GM03348 (cell line): ENCODE data around the gene SNX12.

ENCODE experiments used
- DNase-seq: peaks from one replicate; pipeline ENCODE4 v3.0.0; 2012; ENCODE audit warnings: low spot score

Gene SNX12

DNA sequence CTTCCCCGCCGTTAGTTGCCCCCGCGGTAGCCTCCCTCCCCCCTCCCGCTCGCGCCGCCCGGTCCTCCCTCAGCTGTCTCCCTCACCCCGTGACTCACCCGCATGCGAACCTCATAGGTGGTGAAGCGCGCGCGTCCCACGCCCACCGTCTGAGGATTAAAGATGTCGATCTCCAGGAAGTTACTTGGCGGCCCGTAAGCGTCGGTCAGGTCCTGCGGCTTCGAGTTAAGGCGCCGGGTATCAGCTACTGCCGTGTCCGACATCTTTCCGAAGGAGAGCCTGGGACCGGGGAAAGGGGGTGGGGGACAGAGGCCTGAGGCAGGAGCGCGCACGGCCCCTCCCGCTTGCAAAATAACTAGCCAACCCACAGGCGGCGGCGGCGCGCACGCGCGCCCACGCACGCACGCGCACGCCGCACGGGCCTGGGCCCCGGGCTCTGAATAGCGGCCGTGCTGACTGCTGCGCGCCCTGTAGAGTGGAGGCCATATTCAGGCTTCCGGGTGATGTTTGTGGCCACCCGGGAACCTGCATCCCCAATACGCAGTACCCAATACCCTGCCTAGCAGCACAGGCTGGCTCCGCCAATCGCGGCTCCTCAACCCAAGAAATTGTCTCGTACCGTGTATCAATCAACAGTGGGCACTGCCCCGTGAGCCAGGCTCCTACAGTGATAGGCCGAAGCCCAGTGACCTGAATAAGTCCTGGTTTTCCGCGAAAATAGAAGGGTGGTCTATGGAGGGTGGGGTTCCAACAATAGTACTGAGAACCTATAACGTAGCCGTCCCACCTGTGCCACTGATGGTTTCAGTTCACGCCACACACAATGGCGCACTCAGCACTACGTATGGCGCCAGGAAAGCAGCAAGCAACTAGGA is at the start of gene SNX12:
TSS of gene SNX12 (minus strand) at position 291 of the 875 bp plus-strand sequence. CDS start at position 263, 28 bp downstream.
- peak; percentile 85 for DNase-seq

DNA sequence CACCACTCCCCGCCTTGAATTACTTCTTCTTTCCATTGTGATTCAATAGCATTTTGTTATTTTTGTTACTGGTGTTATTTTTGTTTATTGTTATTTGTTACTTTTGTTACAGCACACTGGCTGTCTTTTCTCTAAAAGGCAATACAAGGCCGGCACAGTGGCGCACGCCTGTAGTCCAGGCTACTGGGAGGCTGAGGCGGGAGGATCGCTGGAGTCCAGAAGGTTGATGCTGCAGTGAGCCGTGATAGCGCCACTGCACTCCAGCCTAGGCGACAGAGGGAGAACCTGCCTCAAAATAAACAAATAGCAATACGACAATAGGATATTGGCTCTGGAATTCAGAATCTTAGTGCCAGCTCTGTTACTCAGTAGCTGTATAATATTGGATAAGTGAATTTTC is 49.2 kb upstream of the SNX12 start:
- DNase-seq: no peak

DNA sequence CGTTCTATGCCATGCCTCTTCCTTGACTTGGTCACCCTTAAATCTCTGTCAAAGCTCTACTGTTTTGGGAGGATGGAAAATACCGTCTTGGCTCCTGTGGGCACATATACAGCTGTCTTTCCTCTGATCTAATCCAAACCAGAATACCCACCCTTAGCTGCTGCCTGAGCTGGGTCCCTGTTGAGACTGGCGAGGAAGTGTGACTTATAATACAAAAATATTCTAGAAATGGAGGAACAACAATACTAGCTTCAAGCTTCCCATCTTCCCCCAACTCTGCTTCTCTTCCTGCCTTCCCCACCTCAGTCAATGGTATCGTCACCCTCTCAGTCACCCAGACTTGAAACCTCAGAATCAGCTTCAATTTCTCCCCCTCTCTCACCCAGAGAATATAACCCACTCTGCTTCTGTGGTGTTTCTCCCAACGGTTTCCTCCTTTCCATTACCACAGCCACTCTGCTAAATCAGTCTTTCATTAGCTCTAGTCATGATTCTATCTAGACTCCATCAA is 43.8 kb upstream of the SNX12 start:
- DNase-seq: no peak

DNA sequence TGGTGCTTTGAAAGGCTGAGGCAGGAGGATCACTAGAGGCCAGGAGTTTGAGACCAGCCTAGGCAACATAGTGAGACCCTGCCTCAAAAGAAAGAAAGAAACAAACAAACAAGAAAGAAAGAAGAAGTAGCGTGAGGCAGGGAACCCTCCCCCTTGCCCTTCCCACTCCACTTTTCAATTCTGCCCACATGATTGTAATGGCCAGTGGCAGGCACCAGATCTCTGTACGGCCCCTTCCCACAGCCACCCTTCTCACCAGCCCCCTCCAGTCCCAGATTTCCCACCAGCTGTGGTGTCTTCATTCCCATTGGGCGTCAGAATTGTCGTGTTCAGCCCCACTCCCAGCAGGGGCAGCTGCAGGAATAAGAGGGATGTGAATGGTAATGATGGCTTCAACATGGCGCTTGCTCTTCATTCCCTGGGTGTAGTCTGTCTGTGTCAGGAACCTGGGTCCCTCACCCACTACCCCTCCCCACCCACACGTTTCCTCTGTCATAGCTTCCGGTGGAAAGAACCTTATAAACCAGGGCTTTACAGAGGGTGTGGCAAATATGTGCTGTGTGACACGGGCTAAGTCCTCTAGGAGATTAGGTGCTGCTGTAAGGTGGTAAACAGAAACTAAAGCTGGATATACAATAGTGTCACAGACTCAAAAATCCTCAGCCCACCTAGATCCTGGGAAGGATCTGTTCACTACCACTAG is 43.2 kb upstream of the SNX12 start, which contains the start of gene IL2RG:
TSS of gene IL2RG (minus strand) at position 437 of the 703 bp plus-strand sequence. CDS start at position 399, 38 bp downstream.
- DNase-seq: no peak

DNA sequence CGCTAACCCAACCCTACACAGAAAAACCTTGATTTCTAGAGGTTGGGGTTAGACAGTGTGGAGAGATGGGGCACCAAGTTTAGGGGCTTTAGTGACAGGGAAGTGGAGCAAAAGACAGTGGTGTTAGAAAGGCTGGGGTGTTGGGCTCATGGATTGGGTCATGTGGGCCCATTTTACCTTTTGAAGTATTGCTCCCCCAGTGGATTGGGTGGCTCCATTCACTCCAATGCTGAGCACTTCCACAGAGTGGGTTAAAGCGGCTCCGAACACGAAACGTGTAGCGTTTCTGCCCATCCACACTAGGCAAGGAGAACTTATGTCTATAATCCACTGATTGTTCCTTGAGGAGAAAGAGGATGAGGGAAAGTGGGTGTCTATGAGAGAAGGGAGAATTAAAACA is 40.9 kb upstream of the SNX12 start:
- no peak for DNase-seq

DNA sequence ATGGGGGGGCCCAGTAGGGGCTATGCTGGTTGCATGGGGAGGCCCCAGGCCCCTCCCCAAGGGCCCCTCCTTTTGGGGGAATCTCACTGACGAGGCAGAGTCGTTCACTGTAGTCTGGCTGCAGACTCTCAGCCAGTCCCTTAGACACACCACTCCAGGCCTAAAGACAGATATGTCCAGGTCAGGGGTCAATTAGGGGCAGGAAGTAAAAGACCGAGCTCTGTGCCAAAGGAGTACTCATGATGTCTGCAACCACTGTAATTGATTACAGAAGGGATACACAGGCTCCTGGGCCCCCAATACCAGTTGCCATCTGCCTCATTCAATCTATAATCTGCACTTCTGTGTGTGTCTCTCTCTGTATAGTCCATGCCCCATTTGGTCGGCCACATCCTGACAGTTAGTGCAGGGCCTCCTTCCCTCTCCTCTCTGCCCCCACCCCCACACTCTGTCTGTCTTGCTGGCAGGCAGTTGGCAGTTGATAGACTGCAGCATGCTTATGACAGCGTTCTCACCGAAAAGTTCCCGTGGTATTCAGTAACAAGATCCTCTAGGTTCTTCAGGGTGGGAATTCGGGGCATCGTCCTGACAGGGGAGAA is 39.7 kb upstream of the SNX12 start:
- DNase-seq: no peak

DNA sequence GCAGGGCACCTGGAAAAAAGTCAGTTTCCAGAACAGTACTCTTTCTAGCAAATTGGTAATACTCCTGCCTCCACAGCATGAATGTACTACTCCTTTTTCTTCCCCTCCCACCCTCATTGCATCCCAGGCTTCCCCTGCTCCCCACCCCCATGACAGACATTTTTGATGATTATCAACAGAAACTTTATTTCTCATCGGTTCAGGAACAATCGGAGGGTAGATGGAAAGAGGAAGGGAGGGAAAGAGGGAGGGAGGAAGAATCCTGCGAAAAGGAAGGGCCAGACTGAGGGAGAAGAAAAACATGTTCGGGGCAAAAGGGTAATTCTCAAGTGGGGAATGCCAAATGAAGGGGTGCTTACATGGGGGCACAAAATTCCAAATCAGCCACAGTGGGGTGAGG is 39.1 kb upstream of the SNX12 start:
- no peak for DNase-seq

DNA sequence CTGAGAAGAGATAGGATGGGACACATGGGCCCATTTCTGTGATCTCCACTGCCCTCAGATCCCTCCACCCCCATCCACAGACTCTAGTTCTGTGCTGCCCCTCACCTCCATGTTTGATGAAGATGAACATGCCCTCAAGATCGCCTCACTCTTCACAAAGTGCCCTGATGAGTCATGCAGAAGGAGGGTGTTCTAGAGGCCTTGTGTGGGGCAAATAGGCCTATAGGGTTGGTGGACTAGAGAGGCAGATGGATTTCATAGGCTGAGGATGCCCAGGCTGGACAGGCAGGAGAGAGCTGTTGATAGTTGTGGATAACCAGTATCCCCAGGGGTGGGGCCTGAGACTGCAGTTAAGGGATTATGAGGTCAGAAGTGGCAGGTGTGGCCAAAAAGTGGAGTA is 38.3 kb upstream of the SNX12 start, which contains the start of gene CXorf65:
TSS of gene CXorf65 (minus strand) at position 314 of the 400 bp plus-strand sequence. CDS start at position 130, 184 bp downstream.
- DNase-seq: no peak

DNA sequence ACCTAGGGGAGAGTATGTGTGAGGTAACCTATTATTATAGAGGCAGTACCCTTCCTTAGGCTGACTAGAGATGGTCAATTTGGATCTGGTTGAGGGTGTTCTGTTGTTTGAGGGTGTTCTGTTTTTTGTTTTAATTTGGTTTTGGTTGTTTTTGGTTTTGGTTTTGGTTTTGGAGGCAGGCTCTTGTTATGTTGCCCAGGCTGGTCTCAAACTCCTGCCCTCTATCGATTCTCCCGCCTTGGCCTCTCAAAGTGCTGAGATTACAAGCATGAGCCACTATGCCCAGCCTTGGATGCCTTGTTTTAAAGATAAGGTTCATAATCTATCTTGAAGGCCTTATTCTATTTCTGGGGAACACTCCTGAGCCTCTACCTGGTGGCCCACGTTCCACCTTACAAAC is 37.5 kb upstream of the SNX12 start:
- DNase-seq: no peak

DNA sequence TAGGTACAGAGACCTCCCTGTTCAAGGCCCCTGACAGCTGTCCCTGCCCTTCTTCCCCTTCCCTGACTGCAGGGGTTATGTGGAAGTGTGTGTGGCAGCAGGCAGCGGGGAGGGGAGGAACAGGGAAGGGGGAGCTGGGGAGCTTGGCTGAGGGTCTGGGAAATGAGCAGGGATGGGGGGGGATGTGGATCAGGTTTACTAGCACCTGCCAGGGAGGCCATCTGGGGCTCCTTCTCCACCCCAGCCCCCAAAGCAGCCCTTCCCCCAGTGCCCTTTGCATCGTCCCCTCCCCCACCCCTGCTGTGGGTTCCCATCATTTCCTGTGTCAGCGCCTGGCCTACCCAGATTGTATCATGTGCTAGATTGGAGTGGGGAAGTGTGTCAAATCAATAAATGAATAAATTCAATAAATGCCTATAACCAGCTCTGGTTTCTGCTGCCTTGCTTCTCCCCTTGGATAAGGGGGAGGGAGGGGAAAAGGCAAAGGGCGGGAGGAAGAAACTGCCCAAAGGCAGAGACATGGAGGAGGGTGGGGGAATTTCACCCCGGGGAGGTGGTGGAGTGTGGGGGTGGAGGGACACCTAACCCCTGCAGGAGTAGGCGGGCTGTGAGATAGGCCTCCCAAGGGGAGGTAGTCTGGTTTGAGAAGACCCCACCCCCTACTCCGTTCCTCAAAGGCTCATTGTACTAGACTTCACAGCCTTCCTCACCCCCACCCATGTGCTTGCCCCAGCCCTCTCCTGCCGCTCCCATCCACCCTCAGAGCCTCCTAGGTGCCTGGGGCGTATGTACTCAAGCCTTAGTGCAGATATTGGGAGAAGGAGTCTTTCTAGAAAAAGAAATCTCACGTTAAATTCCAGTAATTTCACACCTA is 35.2 kb upstream of the SNX12 start:
- no peak for DNase-seq

DNA sequence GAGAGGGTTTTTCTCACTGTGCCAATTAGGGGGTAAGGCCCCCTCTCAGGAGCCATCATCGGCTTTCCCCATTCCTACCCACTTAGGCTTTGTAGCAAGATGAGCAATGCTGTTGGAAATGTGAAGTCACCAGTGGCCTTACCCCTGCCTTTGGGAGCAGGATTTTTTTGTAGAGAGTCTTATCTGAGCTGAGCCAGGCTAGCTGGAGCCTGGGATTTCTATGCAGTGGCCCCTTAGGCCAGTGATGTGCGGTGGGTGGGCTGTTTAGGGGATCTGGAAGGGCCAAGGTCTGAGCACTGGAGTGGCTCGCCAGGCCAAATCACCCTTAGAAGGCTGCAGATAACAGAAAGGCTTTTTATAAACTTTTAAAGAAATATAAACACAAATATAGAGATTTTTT is 34.2 kb upstream of the SNX12 start:
- no peak for DNase-seq

DNA sequence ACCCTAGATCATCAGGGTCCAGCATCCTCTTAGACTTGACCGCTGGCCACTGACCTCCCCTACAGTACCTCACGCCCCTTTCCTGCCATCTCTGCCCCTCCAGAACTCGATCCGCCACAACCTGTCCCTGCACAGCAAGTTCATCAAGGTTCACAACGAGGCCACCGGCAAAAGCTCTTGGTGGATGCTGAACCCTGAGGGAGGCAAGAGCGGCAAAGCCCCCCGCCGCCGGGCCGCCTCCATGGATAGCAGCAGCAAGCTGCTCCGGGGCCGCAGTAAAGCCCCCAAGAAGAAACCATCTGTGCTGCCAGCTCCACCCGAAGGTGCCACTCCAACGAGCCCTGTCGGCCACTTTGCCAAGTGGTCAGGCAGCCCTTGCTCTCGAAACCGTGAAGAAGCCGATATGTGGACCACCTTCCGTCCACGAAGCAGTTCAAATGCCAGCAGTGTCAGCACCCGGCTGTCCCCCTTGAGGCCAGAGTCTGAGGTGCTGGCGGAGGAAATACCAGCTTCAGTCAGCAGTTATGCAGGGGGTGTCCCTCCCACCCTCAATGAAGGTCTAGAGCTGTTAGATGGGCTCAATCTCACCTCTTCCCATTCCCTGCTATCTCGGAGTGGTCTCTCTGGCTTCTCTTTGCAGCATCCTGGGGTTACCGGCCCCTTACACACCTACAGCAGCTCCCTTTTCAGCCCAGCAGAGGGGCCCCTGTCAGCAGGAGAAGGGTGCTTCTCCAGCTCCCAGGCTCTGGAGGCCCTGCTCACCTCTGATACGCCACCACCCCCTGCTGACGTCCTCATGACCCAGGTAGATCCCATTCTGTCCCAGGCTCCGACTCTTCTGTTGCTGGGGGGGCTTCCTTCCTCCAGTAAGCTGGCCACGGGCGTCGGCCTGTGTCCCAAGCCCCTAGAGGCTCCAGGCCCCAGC is 32.7 kb upstream of the SNX12 start:
- no peak for DNase-seq

DNA sequence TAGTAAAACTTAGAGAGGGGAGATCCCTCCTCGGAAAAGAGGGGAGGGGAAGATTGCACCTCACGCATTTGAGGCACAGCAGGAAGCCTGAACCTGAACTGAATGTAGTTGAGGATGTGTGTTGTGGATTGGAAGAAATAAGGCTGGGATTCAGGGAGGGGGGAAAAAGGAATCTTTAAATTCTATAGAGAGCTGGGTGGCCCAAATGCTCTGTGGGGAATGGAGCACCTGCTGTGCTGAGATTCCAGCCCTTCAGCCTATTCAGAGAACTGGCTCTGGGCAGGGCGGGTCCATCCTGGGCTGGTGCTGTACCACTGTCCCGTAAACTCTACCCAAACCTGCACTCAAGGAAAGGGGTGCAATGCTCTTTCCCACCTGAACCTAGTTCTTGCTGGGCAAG is 31.6 kb upstream of the SNX12 start:
- no peak for DNase-seq

DNA sequence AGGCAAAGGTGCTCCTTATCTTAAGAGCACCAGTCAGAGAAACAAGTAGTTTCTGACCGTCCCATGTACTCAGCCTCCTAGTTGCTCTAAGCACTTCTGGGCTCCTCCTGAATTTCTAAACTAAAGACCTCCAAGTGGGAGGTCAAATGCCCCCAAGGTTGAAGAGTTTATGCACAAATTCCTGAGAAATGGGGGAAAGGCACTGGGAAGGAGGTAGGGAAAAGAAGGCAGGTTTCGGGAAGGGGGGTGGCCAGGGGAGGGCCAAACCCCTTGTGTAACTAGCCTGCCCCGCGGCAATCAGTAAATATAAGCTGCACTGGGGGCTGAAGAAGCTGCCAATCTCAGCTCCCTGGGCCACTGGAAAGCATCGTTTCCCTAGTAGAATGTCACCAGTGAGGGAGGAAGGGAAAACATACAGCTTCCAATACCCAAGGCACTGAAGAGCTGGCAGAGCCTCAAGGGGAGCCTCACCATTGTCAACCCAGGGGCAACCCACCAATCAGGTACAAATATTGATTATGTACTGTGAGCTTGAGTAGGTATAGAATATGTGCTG is 30.9 kb upstream of the SNX12 start:
- no peak for DNase-seq

DNA sequence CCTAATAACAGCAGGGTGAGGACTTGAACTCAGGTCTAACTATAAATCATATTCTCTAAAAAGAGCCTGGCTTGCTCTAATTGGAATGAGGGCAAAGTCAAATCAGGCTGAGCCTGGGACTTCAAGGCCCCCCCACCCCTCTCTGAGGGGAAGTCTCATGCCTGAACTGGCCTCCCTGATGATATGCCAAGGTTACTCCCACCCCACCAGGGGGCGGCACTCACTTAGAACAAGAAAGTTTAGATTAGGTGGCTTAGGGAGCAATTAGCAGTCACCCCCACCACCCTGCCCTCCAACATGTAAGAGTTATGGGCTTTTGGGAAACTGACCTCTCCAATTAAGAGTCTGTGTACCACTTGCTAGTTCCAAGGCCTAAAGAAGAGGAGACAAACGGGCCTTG is 30.2 kb upstream of the SNX12 start:
- peak; percentile 27 for DNase-seq

DNA sequence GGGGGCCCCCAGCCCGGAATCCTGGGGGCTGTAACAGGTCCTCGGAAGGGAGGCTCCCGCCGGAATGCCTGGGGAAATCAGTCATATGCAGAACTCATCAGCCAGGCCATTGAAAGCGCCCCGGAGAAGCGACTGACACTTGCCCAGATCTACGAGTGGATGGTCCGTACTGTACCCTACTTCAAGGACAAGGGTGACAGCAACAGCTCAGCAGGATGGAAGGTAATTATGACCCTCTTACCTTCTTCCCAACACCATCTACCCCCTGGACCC is 28.6 kb upstream of the SNX12 start:
- no peak for DNase-seq

DNA sequence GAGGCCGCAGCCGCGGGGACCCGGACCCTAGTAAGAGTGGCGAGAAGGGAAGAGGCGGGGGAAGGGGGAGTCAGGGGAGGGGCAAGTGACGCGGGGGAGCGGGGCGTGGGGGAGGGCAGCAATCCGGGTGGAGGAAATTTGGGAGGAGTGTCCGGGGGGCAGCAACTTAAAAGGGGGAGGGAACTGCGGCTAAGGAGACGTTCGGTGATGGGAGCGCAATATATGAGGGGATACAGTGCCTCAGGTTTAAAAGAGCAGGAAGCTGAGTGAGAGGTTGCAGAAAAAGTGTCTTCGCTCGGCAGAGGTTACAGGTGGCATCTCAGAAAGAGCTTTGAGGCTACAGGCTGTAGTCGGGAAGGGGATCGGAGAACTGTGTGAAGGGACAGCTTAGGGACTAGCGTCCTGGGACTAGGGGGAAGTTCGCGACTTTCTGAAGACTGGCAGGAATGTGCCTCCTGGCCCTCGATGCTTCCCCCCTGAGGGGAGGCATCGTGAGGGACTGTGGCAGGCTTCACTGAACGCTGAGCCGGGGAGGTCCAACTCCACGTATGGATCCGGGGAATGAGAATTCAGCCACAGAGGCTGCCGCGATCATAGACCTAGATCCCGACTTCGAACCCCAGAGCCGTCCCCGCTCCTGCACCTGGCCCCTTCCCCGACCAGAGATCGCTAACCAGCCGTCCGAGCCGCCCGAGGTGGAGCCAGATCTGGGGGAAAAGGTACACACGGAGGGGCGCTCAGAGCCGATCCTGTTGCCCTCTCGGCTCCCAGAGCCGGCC is 28.0 kb upstream of the SNX12 start:
- DNase-seq: peak; percentile 75

DNA sequence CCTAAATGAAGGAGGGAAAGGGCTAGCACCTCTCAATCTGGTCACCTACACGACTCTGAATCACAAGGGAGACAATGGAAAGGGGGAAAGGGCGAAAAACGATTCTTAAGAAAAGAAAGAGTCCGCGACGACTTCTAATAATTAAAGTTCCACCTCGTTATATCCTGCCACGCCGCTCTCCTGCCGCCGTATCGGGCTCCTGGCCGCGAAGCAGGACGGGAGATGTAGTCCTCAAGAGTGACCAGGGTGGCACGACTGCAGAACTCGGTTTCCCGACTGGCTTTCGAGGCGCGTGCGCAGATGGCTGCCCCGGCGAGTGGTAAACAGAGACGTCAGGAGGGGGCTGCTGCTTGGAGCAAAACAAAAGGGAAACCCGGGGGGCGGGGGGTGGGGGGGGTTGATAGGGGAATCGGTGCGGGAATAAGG is 27.4 kb upstream of the SNX12 start, which contains the start of gene FOXO4:
TSS of gene FOXO4 (plus strand) at position 297 of the 426 bp plus-strand sequence. CDS start 678 bp downstream, outside the sequence.
- peak; percentile 89 for DNase-seq

DNA sequence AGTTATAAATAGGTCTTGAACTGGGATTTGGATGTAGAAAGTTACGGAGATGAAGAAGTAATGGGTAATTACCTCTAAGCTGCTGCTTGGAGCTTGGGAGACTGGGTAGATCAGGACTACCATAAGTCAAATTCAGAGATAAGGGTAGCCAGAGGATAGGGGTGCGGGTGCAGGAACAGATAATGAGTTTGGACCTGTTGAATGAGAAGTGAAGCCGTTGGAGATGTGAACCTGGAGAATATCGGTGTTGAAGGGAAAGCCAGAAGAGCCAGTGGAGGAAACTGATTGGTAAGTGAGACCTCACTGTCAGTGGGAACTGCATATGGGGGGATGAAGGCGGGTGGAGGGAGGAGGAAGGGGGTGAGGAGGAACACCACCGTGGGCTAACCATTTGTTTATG is 26.9 kb upstream of the SNX12 start:
- DNase-seq: no peak
